ENCODE data around the gene CHRM5.

The CHRM5 gene

GRCh38 chr15:33968224-33968623 is at the start of gene CHRM5:
Gene CHRM5, plus strand, starts transcription at chr15:33968497. Its CDS starts 94,221 bp downstream, at chr15:34062718.
- DNase-seq = no peak

GRCh38 chr15:33923446-33923845 is 44.9 kb upstream of the CHRM5 start:
- DNase-seq = no peak

GRCh38 chr15:33926260-33926659 is 42.0 kb upstream of the CHRM5 start:
- no peak for DNase-seq

- no peak for DNase-seq
Observed at GRCh38 chr15:33932734-33933133, 35.6 kb upstream of the CHRM5 start.

GRCh38 chr15:33934396-33934795 is 33.9 kb upstream of the CHRM5 start:
- DNase-seq = no peak

- DNase-seq = no peak
Observed at GRCh38 chr15:33934921-33935320, 33.4 kb upstream of the CHRM5 start.

- DNase-seq = no peak
Observed at GRCh38 chr15:33941279-33942063, 26.8 kb upstream of the CHRM5 start.

- DNase-seq = no peak
Observed at GRCh38 chr15:33946152-33946551, 22.1 kb upstream of the CHRM5 start.

- no peak for DNase-seq
Observed at GRCh38 chr15:33955945-33956344, 12.4 kb upstream of the CHRM5 start.

- no peak for DNase-seq
Observed at GRCh38 chr15:33956397-33956796, 11.9 kb upstream of the CHRM5 start.

- DNase-seq = no peak
Observed at GRCh38 chr15:33959844-33960548, 8.3 kb upstream of the CHRM5 start.

- no peak for DNase-seq
Observed at GRCh38 chr15:33960549-33960935, 7.8 kb upstream of the CHRM5 start.

GRCh38 chr15:33963831-33964664 is 4.2 kb upstream of the CHRM5 start:
- DNase-seq = no peak

GRCh38 chr15:33964665-33965040 is 3.6 kb upstream of the CHRM5 start:
- DNase-seq = no peak

GRCh38 chr15:33968821-33969220 is 524 bp downstream of the CHRM5 start:
- DNase-seq = no peak

GRCh38 chr15:33971811-33972210 is 3.5 kb downstream of the CHRM5 start:
- DNase-seq = no peak

- DNase-seq = no peak
Observed at GRCh38 chr15:33975022-33975565, 6.8 kb downstream of the CHRM5 start.

GRCh38 chr15:33980159-33980558 is 11.9 kb downstream of the CHRM5 start:
- DNase-seq = no peak

- no peak for DNase-seq
Observed at GRCh38 chr15:33982516-33982915, 14.2 kb downstream of the CHRM5 start.

GRCh38 chr15:33985287-33985686 is 17.0 kb downstream of the CHRM5 start:
- no peak for DNase-seq

GRCh38 chr15:33985751-33986150 is 17.5 kb downstream of the CHRM5 start:
- DNase-seq = no peak

GRCh38 chr15:33987444-33987843 is 19.1 kb downstream of the CHRM5 start:
- DNase-seq = no peak

- no peak for DNase-seq
Observed at GRCh38 chr15:33988384-33988783, 20.1 kb downstream of the CHRM5 start.
